KMS-11 (cell line): ENCODE data around the gene MARCHF10.

ENCODE experiments used
- H2AFZ ChIP-seq: fragments of 200-600 bp; sonication (generic); 2 replicates; pipeline ENCODE4 v1.6.1; 2016; ENCODE audit warnings: antibody characterized with exemption, mixed run types, low read depth
- H3K27ac ChIP-seq: fragments of 200-600 bp; sonication (generic); 2 replicates; pipeline ENCODE4 v1.6.1; 2016; ENCODE audit warnings: mild to moderate bottlenecking, mixed run types
- H3K27me3 ChIP-seq: fragments of 200-600 bp; sonication (generic); 2 replicates; pipeline ENCODE4 v1.6.1; 2017; ENCODE audit warnings: mild to moderate bottlenecking, low read depth, mixed run types, moderate library complexity; ENCODE audit not compliant: insufficient read depth
- H3K36me3 ChIP-seq: fragments of 200-600 bp; sonication (generic); 2 replicates; pipeline ENCODE4 v1.6.1; 2017; ENCODE audit warnings: mild to moderate bottlenecking, mixed run types; ENCODE audit not compliant: insufficient read depth
- H3K4me1 ChIP-seq: fragments of 200-600 bp; sonication (generic); 2 replicates; pipeline ENCODE4 v1.6.1; 2016; ENCODE audit warnings: mild to moderate bottlenecking, low read depth, mixed run types; ENCODE audit not compliant: poor library complexity, severe bottlenecking
- H3K4me2 ChIP-seq: fragments of 200-600 bp; sonication (generic); 2 replicates; pipeline ENCODE4 v1.7.0; 2016; ENCODE audit warnings: mild to moderate bottlenecking, mixed run types
- H3K4me3 ChIP-seq: fragments of 200-600 bp; sonication (generic); IDR thresholded peaks from 2 replicates; pipeline ENCODE4 v1.6.1; 2017; ENCODE audit warnings: low read depth, low read length, mixed read lengths; ENCODE audit not compliant: insufficient read depth
- H3K79me2 ChIP-seq: fragments of 200-600 bp; sonication (generic); 2 replicates; pipeline ENCODE4 v1.6.1; 2016; ENCODE audit warnings: low read depth, mixed run types; ENCODE audit not compliant: insufficient read depth
- H3K9ac ChIP-seq: fragments of 200-600 bp; sonication (generic); 2 replicates; pipeline ENCODE4 v1.6.1; 2016; ENCODE audit warnings: mild to moderate bottlenecking, mixed run types
- H4K20me1 ChIP-seq: fragments of 200-600 bp; sonication (generic); 2 replicates; pipeline ENCODE4 v1.6.1; 2016; ENCODE audit warnings: mild to moderate bottlenecking, mixed run types; ENCODE audit not compliant: insufficient read depth
- CTCF ChIP-seq: fragments of 200-600 bp; sonication (generic); conservative IDR thresholded peaks from 2 replicates; pipeline ENCODE4 v1.6.1; 2017; ENCODE audit warnings: low read depth, mild to moderate bottlenecking, antibody characterized with exemption, low read length, moderate library complexity, mixed read lengths

MARCHF10 gene

GRCh38 chr17:62678214-62678919 lies 129.7 kb downstream of the MARCHF10 start:
- H3K4me1 ChIP-seq: no peaks in the 10 kb centered on the region
- H3K4me2 ChIP-seq: no peak overlapping the region
- no peak overlapping the region for H3K27ac ChIP-seq
- H3K79me2 ChIP-seq: no peaks in the 10 kb centered on the region
- no peak overlapping the region for H3K9ac ChIP-seq
- TF ChIP-seq CTCF: no peak
- no peaks in the 10 kb centered on the region for H3K36me3 ChIP-seq
- H4K20me1 ChIP-seq: no peaks in the 10 kb centered on the region
- H3K27me3 ChIP-seq: no peaks in the 10 kb centered on the region; the same call in 1 of the 2 replicates
- no peak overlapping the region for H3K4me3 ChIP-seq
- no peak overlapping the region for H2AFZ ChIP-seq

- TF ChIP-seq CTCF: no peak
- Histone ChIP-seq H3K4me1 (no peaks in the 10 kb centered on the region), H3K9ac (no peak overlapping the region), H4K20me1 (no peaks in the 10 kb centered on the region), H3K4me2 (no peak overlapping the region), H3K27me3 (no peaks in the 10 kb centered on the region; the same call in 1 of the 2 replicates), H2AFZ (no peak overlapping the region), H3K36me3 (no peaks in the 10 kb centered on the region), H3K79me2 (no peaks in the 10 kb centered on the region), H3K4me3 (no peak overlapping the region), H3K27ac (no peak overlapping the region)
These were observed 131.0 kb downstream of the MARCHF10 start for GRCh38 chr17:62676952-62677596.

GRCh38 chr17:62676231-62676943 lies 131.7 kb downstream of the MARCHF10 start:
- H4K20me1 ChIP-seq: no peaks in the 10 kb centered on the region
- H3K36me3 ChIP-seq: no peaks in the 10 kb centered on the region
- no peak for TF ChIP-seq CTCF

GRCh38 chr17:62675701-62676100 lies 132.4 kb downstream of the MARCHF10 start:
- no peak for TF ChIP-seq CTCF
- H3K79me2 ChIP-seq: no peaks in the 10 kb centered on the region
- no peak overlapping the region for H3K9ac ChIP-seq
- H3K27ac ChIP-seq: no peak overlapping the region
- no peak overlapping the region for H2AFZ ChIP-seq
- no peaks in the 10 kb centered on the region for H3K4me1 ChIP-seq
- no peaks in the 10 kb centered on the region; the same call in 1 of the 2 replicates for H3K27me3 ChIP-seq
- H3K36me3 ChIP-seq: no peaks in the 10 kb centered on the region
- no peak overlapping the region for H3K4me3 ChIP-seq
- H4K20me1 ChIP-seq: no peaks in the 10 kb centered on the region
- H3K4me2 ChIP-seq: no peak overlapping the region

More at GRCh38 chr17:62676231-62676943, 131.7 kb downstream of the MARCHF10 start:
- no peak overlapping the region for H3K4me3 ChIP-seq
- H3K79me2 ChIP-seq: no peaks in the 10 kb centered on the region
- H3K4me2 ChIP-seq: no peak overlapping the region
- H3K27ac ChIP-seq: no peak overlapping the region
- H3K4me1 ChIP-seq: no peaks in the 10 kb centered on the region
- H3K9ac ChIP-seq: no peak overlapping the region
- no peaks in the 10 kb centered on the region; the same call in 1 of the 2 replicates for H3K27me3 ChIP-seq
- no peak overlapping the region for H2AFZ ChIP-seq
